ENCODE measurements around the gene PSMA6.
"Not testable (repeated sequence)": the region's sequence is repeated elsewhere in the genome, so short reads cannot be mapped to it uniquely, and the experiment has no call there.

Gene PSMA6

GRCh38 chr14:35353409-35354172 is 61.4 kb downstream of the PSMA6 start:
- DNase-seq (ENCODE audit: low read depth), result no peak
- no peak overlapping the region for H3K4me3 ChIP-seq (ENCODE audit: low read depth, low read length)

DNA sequence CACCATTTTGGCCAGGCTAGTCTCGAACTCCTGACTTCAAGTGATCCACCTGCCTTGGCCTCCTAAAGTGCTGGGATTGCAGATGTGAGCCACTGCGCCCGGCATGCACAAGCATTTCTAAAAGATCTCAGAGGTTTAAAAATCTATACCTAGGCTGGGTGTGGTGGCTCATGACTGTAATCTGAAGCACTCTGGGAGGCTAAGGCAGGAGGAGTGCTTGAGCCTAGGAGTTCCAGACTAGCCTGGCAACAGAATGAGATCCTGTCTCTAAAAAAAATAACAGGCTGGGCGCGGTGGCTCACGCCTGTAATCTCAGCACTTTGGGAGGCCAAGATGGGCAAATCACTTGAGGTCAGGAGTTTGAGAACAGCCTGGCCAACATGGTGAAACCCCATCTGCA is 63.1 kb downstream of the PSMA6 start:
- H3K4me3 ChIP-seq (ENCODE audit: low read depth, low read length); DNase-seq (ENCODE audit: low read depth): not testable (repeated sequence)

More at GRCh38 chr14:35353409-35354172, 61.4 kb downstream of the PSMA6 start:
- TF ChIP-seq MYC (IDR thresholded peaks at IDR 0.05; ENCODE audit: low read depth, low read length) (no peak), CTCF (IDR thresholded peaks at IDR 0.05; ENCODE audit: low read depth, low read length) (no peak), POLR2A (IDR thresholded peaks at IDR 0.05; ENCODE audit: extremely low read depth, insufficient read length) (no peak)
- TF ChIP-seq, protein P1, sequence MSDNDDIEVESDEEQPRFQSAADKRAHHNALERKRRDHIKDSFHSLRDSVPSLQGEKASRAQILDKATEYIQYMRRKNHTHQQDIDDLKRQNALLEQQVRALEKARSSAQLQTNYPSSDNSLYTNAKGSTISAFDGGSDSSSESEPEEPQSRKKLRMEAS (IDR thresholded peaks at IDR 0.05; ENCODE audit: low read depth, low read length), result no peak

GRCh38 chr14:35355981-35356841 is 64.0 kb downstream of the PSMA6 start:
- H3K4me3 ChIP-seq (ENCODE audit: low read depth, low read length), result no peak overlapping the region
- DNase-seq (ENCODE audit: low read depth), result no peak
- TF ChIP-seq MYC (IDR thresholded peaks at IDR 0.05; ENCODE audit: low read depth, low read length) (no peak), CTCF (IDR thresholded peaks at IDR 0.05; ENCODE audit: low read depth, low read length) (no peak), POLR2A (IDR thresholded peaks at IDR 0.05; ENCODE audit: extremely low read depth, insufficient read length) (no peak)
- TF ChIP-seq, protein P1 (IDR thresholded peaks at IDR 0.05; ENCODE audit: low read depth, low read length), result no peak

DNA sequence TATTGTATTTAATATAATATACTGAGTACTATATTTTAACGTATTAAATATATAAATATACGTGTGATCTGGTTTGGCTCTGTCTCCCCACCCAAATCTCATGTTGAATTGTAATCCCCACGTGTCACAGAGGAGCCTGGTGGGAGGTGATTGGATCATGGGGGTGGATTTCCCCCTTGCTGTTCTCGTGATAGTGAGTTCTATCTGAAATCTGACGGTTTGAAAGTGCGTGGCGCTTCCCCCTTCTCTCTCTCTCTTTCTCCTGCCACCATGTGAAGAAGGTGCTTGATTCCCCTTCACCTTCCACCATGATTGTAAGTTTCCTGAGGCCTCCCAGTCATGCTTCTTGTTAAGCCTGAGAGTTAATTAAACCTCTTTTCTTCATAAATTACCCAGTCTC is 67.5 kb downstream of the PSMA6 start:
- not testable (repeated sequence) for DNase-seq (ENCODE audit: low read depth); H3K4me3 ChIP-seq (ENCODE audit: low read depth, low read length)

- no peak for TF ChIP-seq POLR2A (IDR thresholded peaks at IDR 0.05; ENCODE audit: extremely low read depth, insufficient read length)
- no peak for TF ChIP-seq MYC (IDR thresholded peaks at IDR 0.05; ENCODE audit: low read depth, low read length)
- TF ChIP-seq, protein P1 (IDR thresholded peaks at IDR 0.05; ENCODE audit: low read depth, low read length), result no peak
- no peak for TF ChIP-seq CTCF (IDR thresholded peaks at IDR 0.05; ENCODE audit: low read depth, low read length)
- no peak overlapping the region for H3K4me3 ChIP-seq (ENCODE audit: low read depth, low read length)
- DNase-seq (ENCODE audit: low read depth), result no peak
Measured at GRCh38 chr14:35361141-35361480, 68.9 kb downstream of the PSMA6 start.

DNA sequence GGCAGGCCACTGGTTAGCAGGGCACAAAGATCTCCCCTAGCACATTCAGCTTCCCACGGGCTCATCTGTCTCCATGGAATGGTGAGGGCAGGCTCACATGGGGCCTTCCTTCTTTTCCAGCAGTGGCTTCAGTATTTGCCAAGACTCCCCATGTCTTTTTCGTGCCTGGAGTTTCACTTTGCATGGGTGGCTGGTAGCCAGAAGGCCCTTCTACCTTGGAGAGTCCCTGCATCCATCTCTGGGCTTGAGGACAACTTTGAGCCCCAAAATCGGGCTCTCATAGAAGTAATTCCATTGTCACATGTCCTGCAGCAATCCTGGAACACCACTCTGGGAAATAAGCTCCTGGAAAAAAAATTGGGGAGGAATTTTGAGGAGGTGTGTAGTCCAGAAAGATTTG is 70.3 kb downstream of the PSMA6 start:
- DNase-seq (ENCODE audit: low read depth), result no peak
- H3K4me3 ChIP-seq (ENCODE audit: low read depth, low read length), result no peak overlapping the region
- TF ChIP-seq POLR2A (IDR thresholded peaks at IDR 0.05; ENCODE audit: extremely low read depth, insufficient read length), result no peak
- TF ChIP-seq, protein P1 (IDR thresholded peaks at IDR 0.05; ENCODE audit: low read depth, low read length), result no peak
- TF ChIP-seq CTCF (IDR thresholded peaks at IDR 0.05; ENCODE audit: low read depth, low read length), result no peak
- no peak for TF ChIP-seq MYC (IDR thresholded peaks at IDR 0.05; ENCODE audit: low read depth, low read length)

Data from NB4 (cell line).